Measurements from ENCODE around the gene MASP2.
"Not testable (repeated sequence)": the region's sequence is repeated elsewhere in the genome, so short reads cannot be mapped to it uniquely, and the experiment has no call there.

The MASP2 gene

GRCh38 chr1:10990828-10991227 is 56.2 kb downstream of the MASP2 start:
- no peak for DNase-seq (ENCODE audit: low read depth in 2 of 2)

- DNase-seq (ENCODE audit: low read depth in 2 of 2) = not testable (repeated sequence)
Measured at GRCh38 chr1:10989920-10990516, 57.0 kb downstream of the MASP2 start.

GRCh38 chr1:10989095-10989494 is 57.9 kb downstream of the MASP2 start:
- DNase-seq (ENCODE audit: low read depth in 2 of 2) = no peak

GRCh38 chr1:10987840-10988417 is 59.1 kb downstream of the MASP2 start:
- DNase-seq (ENCODE audit: low read depth in 2 of 2) = no peak

GRCh38 chr1:10986525-10986890 is 60.5 kb downstream of the MASP2 start:
- no peak for DNase-seq (ENCODE audit: low read depth in 2 of 2)

- DNase-seq (ENCODE audit: low read depth in 2 of 2) = no peak
Measured at GRCh38 chr1:10980841-10981727, 66.0 kb downstream of the MASP2 start.

GRCh38 chr1:10980094-10980577 is 66.9 kb downstream of the MASP2 start:
- no peak for DNase-seq (ENCODE audit: low read depth in 2 of 2)

GRCh38 chr1:10979483-10979920 is 67.5 kb downstream of the MASP2 start:
- DNase-seq (ENCODE audit: low read depth in 2 of 2) = no peak

GRCh38 chr1:10978719-10979118 is 68.3 kb downstream of the MASP2 start:
- no peak for DNase-seq (ENCODE audit: low read depth in 2 of 2)

Measured in stimulated activated CD4-positive, alpha-beta T cell treated with anti-CD3 and anti-CD28 coated beads, Interleukin-4, amount 100 ng/mL, for 48 hours (primary cell).